ENCODE data around the gene RNF168.
"Not testable (repeated sequence)": the region's sequence is repeated elsewhere in the genome, so short reads cannot be mapped to it uniquely, and the experiment has no call there.

Gene RNF168

GRCh38 chr3:196514350-196514716 lies 10.8 kb upstream of the RNF168 start:
- DNase-seq: no peak

- DNase-seq: no peak
Observed at GRCh38 chr3:196513697-196514349, 10.3 kb upstream of the RNF168 start.

GRCh38 chr3:196511646-196512425 lies 8.3 kb upstream of the RNF168 start:
- DNase-seq: not testable (repeated sequence)

GRCh38 chr3:196511108-196511507 lies 7.5 kb upstream of the RNF168 start:
- DNase-seq: not testable (repeated sequence)

DNA sequence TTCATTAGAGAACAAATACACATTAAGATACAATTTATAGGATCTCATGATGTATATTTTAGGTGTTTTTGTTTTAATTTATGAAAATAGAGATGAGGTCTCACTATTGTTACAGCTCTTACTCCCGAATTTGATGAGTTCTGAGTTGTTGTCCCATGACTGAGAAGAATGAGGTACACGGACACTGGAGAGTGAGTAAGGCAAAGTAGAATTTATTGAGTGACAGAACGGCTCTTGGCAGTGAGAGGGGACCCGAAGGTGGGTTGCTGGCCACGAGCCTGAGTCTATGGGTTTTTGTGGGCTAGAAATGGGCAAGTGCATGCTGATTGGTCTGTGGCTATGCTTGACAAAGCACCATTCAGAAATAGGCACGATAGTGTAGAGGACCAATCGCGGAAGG lies 3.1 kb upstream of the RNF168 start:
- DNase-seq: no peak

DNA sequence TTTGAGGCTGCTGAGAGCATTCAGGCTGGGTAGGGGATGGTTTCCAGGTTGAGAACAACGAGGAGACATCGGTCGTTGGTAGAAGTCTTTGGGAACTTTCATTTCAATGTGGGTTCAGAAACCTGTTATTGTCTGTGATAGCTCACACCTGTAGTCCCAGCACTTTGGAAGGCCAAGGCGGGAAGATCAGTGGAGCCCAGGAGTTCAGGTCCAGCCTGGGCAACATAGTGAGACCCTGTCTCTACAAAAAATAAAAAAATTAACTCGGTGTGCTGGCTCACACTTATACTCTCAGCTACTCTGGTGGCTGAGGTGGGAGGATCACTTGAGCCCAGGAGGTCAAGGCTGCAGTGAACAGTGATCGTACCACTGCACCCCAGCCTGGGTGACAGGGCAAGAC lies 988 bp upstream of the RNF168 start:
- DNase-seq: no peak

DNA sequence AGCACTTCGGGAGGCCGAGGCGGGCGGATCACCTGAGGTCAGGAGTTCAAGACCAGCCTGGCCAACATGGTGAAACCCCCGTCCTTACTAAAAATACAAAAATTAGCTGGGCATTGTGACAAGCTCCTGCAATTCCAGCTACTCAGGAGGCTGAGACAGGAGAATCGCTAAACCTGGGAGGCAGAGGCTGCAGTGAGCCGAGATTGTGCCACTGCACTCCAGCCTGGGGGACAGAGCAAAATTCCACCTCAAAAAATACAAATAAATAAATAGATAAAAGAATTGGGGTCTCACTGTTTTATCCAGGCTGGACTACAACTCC lies 470 bp upstream of the RNF168 start:
- DNase-seq: not testable (repeated sequence)

DNA sequence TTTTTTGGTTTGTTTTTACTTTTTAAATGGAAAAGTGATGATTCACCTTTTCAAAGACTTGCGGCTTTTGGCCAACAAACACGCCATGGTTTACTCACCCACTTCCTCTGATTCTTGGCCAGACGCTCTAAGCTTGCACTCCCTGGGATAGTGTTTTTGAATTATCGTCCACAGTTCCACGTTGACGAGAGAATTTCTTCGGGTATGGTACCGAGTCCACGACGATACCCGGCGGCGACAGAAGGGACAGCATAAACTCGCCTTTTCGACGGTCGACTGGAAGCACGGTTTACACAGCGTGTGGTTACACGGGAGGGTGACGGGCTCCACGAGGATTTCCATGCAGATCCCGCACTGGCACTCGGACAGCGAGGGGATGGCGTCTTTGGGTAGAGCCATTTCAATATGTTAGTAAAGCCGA lies 783 bp downstream of the RNF168 start:
- peak; percentile 20 for DNase-seq

- no peak for DNase-seq
Observed at GRCh38 chr3:196501316-196502044, 2.1 kb downstream of the RNF168 start.

- DNase-seq: no peak
Observed at GRCh38 chr3:196499807-196500524, 3.6 kb downstream of the RNF168 start.

DNA sequence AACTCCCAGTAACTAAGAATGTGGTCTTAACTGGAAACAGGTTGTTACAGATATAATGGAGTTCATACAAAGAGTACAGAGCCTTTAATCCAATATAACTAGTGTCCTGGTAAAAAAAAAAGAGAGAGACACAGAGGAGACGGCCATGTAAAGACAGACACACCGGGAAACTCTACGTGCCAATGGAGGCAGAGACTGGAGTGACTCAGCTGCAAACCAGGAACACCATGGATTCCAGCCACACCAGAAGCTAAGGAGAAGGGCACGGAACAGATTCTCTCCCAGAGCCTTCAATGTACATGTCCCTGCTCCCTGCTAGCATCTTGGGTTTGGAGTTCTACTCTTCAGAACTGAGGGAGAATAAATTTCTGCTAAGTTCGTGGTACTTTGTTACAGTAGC lies 4.5 kb downstream of the RNF168 start:
- DNase-seq: no peak

- DNase-seq: no peak
Observed at GRCh38 chr3:196498297-196498696, 5.3 kb downstream of the RNF168 start.

DNA sequence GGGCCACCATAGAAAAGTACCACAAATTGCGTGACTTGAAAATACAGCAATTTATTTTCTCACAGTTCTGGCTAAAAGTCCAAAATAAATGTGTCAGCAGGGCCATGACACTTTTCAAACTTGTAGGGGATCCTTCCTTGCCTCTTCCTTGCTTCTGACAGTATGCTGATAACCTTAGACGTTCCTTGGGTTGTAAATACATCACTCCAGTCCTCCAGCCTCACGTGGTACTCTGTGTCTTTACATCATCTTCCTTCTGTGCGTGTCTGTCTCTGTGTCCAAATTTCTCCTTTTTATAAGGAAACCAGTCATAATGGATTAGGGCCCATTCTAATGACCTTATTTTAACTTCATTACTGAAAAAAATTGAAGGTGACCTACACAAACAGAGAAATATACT lies 7.4 kb downstream of the RNF168 start:
- DNase-seq: no peak

DNA sequence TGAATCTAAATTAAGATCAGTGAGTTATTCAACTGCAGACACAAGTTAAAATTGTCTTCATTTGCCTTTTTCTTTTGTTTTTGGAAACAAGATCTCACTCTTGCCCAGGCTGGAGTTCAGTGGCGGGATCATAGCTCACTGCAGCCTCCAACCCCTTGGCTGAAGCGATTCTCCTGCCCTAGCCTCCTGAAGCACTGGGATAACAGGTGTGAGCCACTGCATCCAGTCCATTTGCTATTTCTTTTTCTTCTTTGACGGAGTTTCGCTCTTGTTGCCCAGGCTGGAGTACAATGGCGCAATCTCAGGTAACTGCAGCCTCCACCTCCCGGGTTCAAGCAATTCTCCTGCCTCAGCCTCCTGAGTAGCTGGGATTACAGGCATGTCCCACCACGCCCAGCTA lies 10.3 kb downstream of the RNF168 start:
- DNase-seq: no peak

DNA sequence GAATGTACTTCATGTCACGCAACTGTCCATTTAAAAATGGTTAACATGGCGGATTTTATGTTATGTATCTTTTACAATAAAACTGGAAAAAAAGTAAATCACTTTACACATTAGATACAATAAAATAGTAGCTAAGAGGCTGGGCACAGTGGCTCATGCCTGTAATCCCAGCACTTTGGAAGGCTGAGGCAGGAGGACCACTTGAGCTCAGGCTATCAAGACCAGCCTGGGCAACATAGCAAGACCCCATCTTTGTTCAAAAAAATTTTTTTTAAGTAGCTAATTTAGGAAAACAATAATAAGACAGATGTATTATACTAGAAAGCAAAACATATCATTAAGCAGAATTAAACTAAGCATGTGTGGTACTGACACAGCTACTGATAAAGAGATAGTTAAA lies 11.5 kb downstream of the RNF168 start:
- DNase-seq: no peak

GRCh38 chr3:196489747-196490146 lies 13.8 kb downstream of the RNF168 start:
- no peak for DNase-seq

DNA sequence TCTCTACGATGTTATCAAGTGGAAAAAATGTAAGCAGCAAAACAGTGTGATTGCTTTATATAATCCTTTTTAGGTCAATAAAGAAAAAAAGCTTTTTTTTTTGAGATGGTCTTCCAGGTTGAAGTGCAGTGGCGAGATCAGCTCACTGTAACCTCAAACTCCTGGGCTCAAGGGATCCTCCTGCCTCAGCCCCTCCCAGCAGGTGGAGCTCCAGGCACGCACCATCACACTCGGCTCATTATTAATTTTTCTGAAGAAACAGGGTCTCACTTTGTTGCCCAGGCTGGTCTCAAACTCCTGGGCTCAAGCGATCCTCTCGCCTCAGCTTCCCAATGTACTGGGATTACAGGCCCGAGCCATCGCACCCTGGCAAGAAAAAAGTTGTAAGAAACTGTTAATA lies 17.3 kb downstream of the RNF168 start:
- DNase-seq: peak; percentile 19

DNA sequence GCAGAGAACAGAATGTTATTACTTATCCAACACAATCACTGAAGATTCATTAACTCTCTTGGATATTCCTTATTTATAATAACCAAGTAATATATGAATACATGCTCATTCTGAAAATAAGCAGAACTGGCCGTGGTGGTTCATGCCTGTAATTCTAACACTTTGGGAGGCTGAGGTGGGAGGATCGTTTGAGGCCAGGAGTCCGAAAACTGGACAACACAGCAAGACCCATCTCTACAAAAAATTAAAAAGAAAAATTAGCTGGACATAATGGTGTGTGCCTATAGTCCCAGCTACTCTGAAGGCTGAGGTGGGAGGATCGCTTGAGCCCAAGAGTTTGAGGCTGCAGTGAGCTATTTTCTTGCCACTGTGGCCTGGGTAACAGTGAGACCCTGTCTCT lies 25.9 kb downstream of the RNF168 start:
- no peak for DNase-seq

- no peak for DNase-seq
Observed at GRCh38 chr3:196472286-196472685, 31.3 kb downstream of the RNF168 start.

DNA sequence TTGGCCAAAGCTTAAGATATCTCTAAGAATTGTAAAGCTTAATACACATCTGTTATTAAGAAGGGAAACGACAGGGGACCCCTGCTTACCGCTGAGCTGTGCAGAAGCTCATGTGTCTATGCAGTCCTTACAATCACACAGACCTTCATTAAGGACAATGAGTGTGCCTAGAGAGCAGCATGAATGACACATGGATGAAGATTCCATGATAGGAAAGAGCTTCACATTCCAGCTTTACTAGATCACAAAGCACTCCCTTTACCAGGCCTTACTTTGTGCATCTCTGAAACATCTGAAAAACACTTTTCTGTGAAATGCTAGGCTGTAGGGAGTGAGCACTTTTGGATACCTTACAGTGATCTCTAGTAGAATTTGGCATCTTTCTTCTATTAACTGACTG lies 32.0 kb downstream of the RNF168 start:
- DNase-seq: no peak

- not testable (repeated sequence) for DNase-seq
Observed at GRCh38 chr3:196470182-196470581, 33.4 kb downstream of the RNF168 start.

- no peak for DNase-seq
Observed at GRCh38 chr3:196463804-196464203, 39.8 kb downstream of the RNF168 start.

- no peak for DNase-seq
Observed at GRCh38 chr3:196463478-196463756, 40.2 kb downstream of the RNF168 start.
